CD14-positive monocyte (primary cell): Measurements from ENCODE around the gene ALDH16A1. TPM values are rescaled to one million over a fixed set of nuclear protein-coding genes. Genes with fewer than 3 reads are reported as not detected.

Experiments
- DNase-seq, 3 donors: peaks; one replicate each; pipeline ENCODE4 v3.0.0-alpha.2; 2011 to 2022
- H2AFZ ChIP-seq: 2 replicates; pipeline ENCODE4 v1.6.0; 2012; ENCODE audit warnings: mild to moderate bottlenecking, low read depth, low read length, inconsistent platforms; ENCODE audit not compliant: insufficient read depth, poor library complexity, severe bottlenecking
- H3K27ac ChIP-seq, 2 donors: 1 replicate in 1 of 2; 2 replicates in 1 of 2; pipeline ENCODE4 v1.5.1; 2012 to 2013; ENCODE audit warnings: low read length in 2 of 2, control low read depth in 1 of 2, inconsistent platforms in 1 of 2, low read depth in 1 of 2, mild to moderate bottlenecking in 1 of 2
- H3K27me3 ChIP-seq, 2 donors: one replicate each; pipeline versions ENCODE4 v1.6.0 to v1.6.1; 2011 to 2013; ENCODE audit warnings: low read length in 2 of 2; ENCODE audit not compliant: control insufficient read depth in 2 of 2, insufficient read depth in 2 of 2
- H3K36me3 ChIP-seq, 2 donors: replicated peaks in 1 of 2; 1 replicate in 1 of 2; 2 replicates in 1 of 2; pipeline versions ENCODE4 v1.5.1 to v1.6.1; 2012 to 2013; ENCODE audit warnings: low read length in 2 of 2, control low read depth in 1 of 2, inconsistent platforms in 1 of 2, mild to moderate bottlenecking in 1 of 2; ENCODE audit not compliant: insufficient read depth in 2 of 2, control insufficient read depth in 1 of 2
- H3K4me1 ChIP-seq, 2 donors: 1 replicate in 1 of 2; 2 replicates in 1 of 2; pipeline versions ENCODE4 v1.5.1 to v1.6.1; 2012 to 2013; ENCODE audit warnings: low read length in 2 of 2, control low read depth in 1 of 2, inconsistent platforms in 1 of 2, mild to moderate bottlenecking in 1 of 2, moderate library complexity in 1 of 2; ENCODE audit not compliant: insufficient read depth in 2 of 2, control insufficient read depth in 1 of 2
- H3K4me2 ChIP-seq: replicated peaks from 2 replicates; pipeline ENCODE3; 2012; ENCODE audit warnings: low read length, moderate library complexity, mild to moderate bottlenecking; ENCODE audit not compliant: poor library complexity, severe bottlenecking; ENCODE audit errors: extremely low read depth
- H3K4me3 ChIP-seq, 3 experiments: fragments of 200-600 bp in 1 of 3; sonication (generic) in 1 of 3; replicated peaks in 1 of 3; 1 replicate in 2 of 3; 2 replicates in 1 of 3; pipeline ENCODE4 v1.5.1; 2011 to 2013; ENCODE audit warnings: low read length in 3 of 3, mild to moderate bottlenecking in 3 of 3, control low read depth in 2 of 3, low read depth in 2 of 3, inconsistent platforms in 1 of 3, moderate library complexity in 1 of 3
- H3K79me2 ChIP-seq: 2 replicates; pipeline ENCODE4 v1.6.0; 2012; ENCODE audit warnings: mild to moderate bottlenecking, control low read depth, inconsistent platforms, low read length, moderate library complexity; ENCODE audit not compliant: insufficient read depth
- H3K9ac ChIP-seq: 2 replicates; pipeline ENCODE4 v1.6.0; 2017; ENCODE audit warnings: low read length, mild to moderate bottlenecking; ENCODE audit not compliant: insufficient read depth, poor library complexity, severe bottlenecking
- H3K9me3 ChIP-seq, 2 donors: replicated peaks in 1 of 2; 1 replicate in 1 of 2; 2 replicates in 1 of 2; pipeline versions ENCODE4 v1.5.1 to v1.6.1; 2012 to 2013; ENCODE audit warnings: low read length in 2 of 2, control low read depth in 1 of 2; ENCODE audit not compliant: control insufficient read depth in 1 of 2, insufficient read depth in 1 of 2
- H4K20me1 ChIP-seq: 2 replicates; pipeline ENCODE4 v1.6.0; 2012; ENCODE audit warnings: mild to moderate bottlenecking, low read length, control low read depth, moderate library complexity; ENCODE audit not compliant: insufficient read depth
- H3K27ac Mint-ChIP-seq, 7 donors: one replicate each; pipeline ENCODE4 v1.8.0; 2020; ENCODE audit warnings: mild to moderate bottlenecking in 7 of 7, mixed read lengths in 7 of 7, moderate library complexity in 6 of 7, inconsistent platforms in 2 of 7
- H3K27me3 Mint-ChIP-seq, 3 donors: one replicate each; pipeline ENCODE4 v1.8.0; 2021 to 2022; ENCODE audit warnings: low read depth in 3 of 3, mild to moderate bottlenecking in 3 of 3, mixed read lengths in 3 of 3, moderate library complexity in 3 of 3, inconsistent platforms in 1 of 3
- H3K36me3 Mint-ChIP-seq, 2 donors: one replicate each; pipeline ENCODE4 v1.8.0; 2020; ENCODE audit warnings: mixed read lengths in 2 of 2, inconsistent platforms in 1 of 2, mild to moderate bottlenecking in 1 of 2
- H3K4me1 Mint-ChIP-seq: one replicate; pipeline ENCODE4 v1.8.0; 2020; ENCODE audit warnings: mild to moderate bottlenecking, mixed read lengths
- H3K4me3 Mint-ChIP-seq, 2 donors: one replicate each; pipeline ENCODE4 v1.8.0; 2020; ENCODE audit warnings: mild to moderate bottlenecking in 2 of 2, mixed read lengths in 2 of 2, moderate library complexity in 1 of 2
- H3K9me3 Mint-ChIP-seq, 7 donors: one replicate each; pipeline ENCODE4 v1.8.0; 2020 to 2022; ENCODE audit warnings: mixed read lengths in 7 of 7, mild to moderate bottlenecking in 6 of 7, moderate library complexity in 6 of 7, inconsistent platforms in 2 of 7
- WGBS: methylation state at CpG from one replicate; pipeline ENCODE4 v1.1.5; 2013; ENCODE audit warnings: missing lambda C conversion rate; ENCODE audit not compliant: insufficient coverage; 5-methylcytosine and 5-hydroxymethylcytosine counted together
- intact Hi-C, 2 donors: fragments of 100-400 bp; cut with micrococcal nuclease; formaldehyde crosslinking; loops; one replicate each; pipeline versions ENCODE4 v1.15.0 to v1.15.1; 2023
- polyA plus RNA-seq, 3 donors: library from polyadenylated mRNA; depleted of rRNA in 1 of 3; unstranded in 2 of 3; stranded (reverse) in 1 of 3; fragments of 300-500 nt in 2 of 3; fragments of >200 nt in 1 of 3; fragmentation: Illumina TruSeq in 2 of 3; gene quantifications; 1 replicate in 2 of 3; 2 replicates in 1 of 3; pipeline ENCODE4 v1.2.3, GENCODE V29; 2012 to 2021
- TF ChIP-seq, protein P1 (sequence below): fragments of 200-600 bp; IDR thresholded peaks from one replicate; pipeline ENCODE4 v1.8.0; 2022; ENCODE audit warnings: antibody characterized with exemption, mild to moderate bottlenecking

ALDH16A1 gene
- polyA plus RNA-seq, 3 donors: 30.8 to 39.5 (median 31.2) TPM

DNA sequence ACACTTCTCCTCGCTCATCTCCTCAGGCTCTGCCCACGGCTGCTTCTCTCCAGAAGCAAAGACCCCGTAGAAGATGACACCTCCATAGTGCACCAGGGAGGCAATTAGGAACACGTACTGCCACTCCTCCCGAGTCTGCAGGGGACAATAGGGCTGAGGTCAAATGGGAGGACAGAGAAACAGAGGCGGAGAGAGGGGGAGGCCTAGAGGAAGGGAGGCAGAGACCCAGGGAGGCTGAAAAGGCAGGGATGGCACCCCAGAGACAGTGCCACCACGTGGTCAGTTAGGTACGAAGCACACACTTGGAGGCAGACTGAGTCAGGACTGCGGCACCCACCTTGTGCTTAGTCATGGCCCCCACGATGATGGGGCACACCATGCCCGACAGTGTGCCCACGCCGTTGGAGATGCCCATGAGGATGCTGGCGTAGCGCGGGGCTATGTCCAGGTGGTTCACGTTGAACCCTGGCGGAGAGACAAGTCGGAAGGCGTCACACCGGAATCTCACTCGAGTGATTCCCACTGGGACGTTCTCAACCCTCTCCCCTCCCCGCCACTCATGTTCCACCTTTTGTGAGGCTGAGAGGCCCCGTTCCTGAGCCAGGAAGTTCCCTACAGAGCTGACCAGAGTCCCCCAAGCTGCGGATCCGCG lies 22.2 kb upstream of the ALDH16A1 start:
- no peak overlapping the region for H3K4me3 ChIP-seq
- no peaks in the 10 kb centered on the region for H4K20me1 ChIP-seq
- Mint-ChIP-seq H3K9me3 (peaks cover 0 to 48% (median 20%) of the 10 kb centered on the region in 7 donors), H3K27me3 (peaks cover 99 to 100% (median 99%) of the 10 kb centered on the region in 3 donors), H3K27ac (peak overlapping the region in 1 of 7 donors; percentile 64), H3K4me1 (peaks cover 24% of the 10 kb centered on the region), H3K4me3 (peak overlapping the region in 1 of 2 donors; percentile 80), H3K36me3 (peaks cover 0 to 17% of the 10 kb centered on the region in 2 donors)
- peaks cover 9 to 47% of the 10 kb centered on the region in 2 donors for H3K9me3 ChIP-seq
- H3K4me1 ChIP-seq: peaks cover 0 to 6% of the 10 kb centered on the region in 2 donors
- 46% methylated on average over 28 of the region's 28 CpGs for WGBS
- H3K27ac ChIP-seq: no peak overlapping the region
- TF ChIP-seq, protein P1, sequence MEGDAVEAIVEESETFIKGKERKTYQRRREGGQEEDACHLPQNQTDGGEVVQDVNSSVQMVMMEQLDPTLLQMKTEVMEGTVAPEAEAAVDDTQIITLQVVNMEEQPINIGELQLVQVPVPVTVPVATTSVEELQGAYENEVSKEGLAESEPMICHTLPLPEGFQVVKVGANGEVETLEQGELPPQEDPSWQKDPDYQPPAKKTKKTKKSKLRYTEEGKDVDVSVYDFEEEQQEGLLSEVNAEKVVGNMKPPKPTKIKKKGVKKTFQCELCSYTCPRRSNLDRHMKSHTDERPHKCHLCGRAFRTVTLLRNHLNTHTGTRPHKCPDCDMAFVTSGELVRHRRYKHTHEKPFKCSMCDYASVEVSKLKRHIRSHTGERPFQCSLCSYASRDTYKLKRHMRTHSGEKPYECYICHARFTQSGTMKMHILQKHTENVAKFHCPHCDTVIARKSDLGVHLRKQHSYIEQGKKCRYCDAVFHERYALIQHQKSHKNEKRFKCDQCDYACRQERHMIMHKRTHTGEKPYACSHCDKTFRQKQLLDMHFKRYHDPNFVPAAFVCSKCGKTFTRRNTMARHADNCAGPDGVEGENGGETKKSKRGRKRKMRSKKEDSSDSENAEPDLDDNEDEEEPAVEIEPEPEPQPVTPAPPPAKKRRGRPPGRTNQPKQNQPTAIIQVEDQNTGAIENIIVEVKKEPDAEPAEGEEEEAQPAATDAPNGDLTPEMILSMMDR: no peak
- no peak for DNase-seq
- peaks cover 57 to 100% of the 10 kb centered on the region in 2 donors for H3K27me3 ChIP-seq
- no peak overlapping the region for H3K4me2 ChIP-seq
- H2AFZ ChIP-seq: no peak overlapping the region
- no peaks in the 10 kb centered on the region for H3K36me3 ChIP-seq
- H3K9ac ChIP-seq: no peak overlapping the region
- intact Hi-C loops: loop anchor here in 1 of 2 donors (10.0 kb wide), 1 partner anchor 166 kb away; no protein-coding TSS in a partner anchor
- H3K79me2 ChIP-seq: no peaks in the 10 kb centered on the region

DNA sequence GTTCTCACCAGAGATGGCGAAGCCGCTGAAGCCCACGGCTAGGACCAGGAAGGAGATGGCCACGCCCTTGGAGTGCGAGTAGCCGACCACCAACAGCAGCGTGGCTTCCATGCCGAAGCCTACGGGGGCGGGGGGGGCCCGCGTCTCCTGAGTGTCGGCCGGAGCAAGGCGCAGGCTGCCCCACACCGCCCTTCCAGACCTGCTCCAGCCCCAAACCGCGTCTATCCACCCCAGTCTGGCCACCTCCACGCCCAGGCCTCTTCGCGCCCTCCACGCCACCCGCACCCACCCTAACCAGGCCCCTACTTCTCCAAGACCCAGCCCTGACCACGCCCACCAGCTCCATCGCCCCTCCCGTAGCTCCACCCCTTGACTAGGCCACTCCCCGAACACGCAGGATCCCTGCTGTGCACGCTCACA lies 21.7 kb upstream of the ALDH16A1 start:
- Histone ChIP-seq H3K4me3 (no peak overlapping the region), H3K27me3 (peaks cover 57 to 100% of the 10 kb centered on the region in 2 donors)

More for the DNA sequence above, 21.7 kb upstream of the ALDH16A1 start:
- Histone ChIP-seq H3K4me2 (no peak overlapping the region), H3K36me3 (no peaks in the 10 kb centered on the region), H3K9me3 (peaks cover 9 to 47% of the 10 kb centered on the region in 2 donors), H3K9ac (no peak overlapping the region), H3K27ac (no peak overlapping the region), H2AFZ (no peak overlapping the region), H3K79me2 (no peaks in the 10 kb centered on the region), H4K20me1 (no peaks in the 10 kb centered on the region), H3K4me1 (peaks cover 2 to 9% of the 10 kb centered on the region in 2 donors)
- TF ChIP-seq, protein P1: no peak
- intact Hi-C loops: loop anchor here in 1 of 2 donors (10.0 kb wide), 1 partner anchor 167 kb away; no protein-coding TSS in a partner anchor
- Mint-ChIP-seq H3K27me3 (peaks cover 99 to 100% (median 99%) of the 10 kb centered on the region in 3 donors), H3K9me3 (peaks cover 0 to 49% (median 22%) of the 10 kb centered on the region in 7 donors), H3K36me3 (peaks cover 0 to 19% of the 10 kb centered on the region in 2 donors), H3K4me1 (peaks cover 27% of the 10 kb centered on the region), H3K27ac (no peak overlapping the region), H3K4me3 (peak overlapping the region in 1 of 2 donors; percentile 80)
- 24% methylated on average over 16 of the region's 29 CpGs for WGBS
- no peak for DNase-seq
